ENCODE data around the gene MEF2C.

Gene MEF2C

GRCh38 chr5:88671106-88671504 is 211.9 kb downstream of the MEF2C start:
- no peak for DNase-seq

- no peak for DNase-seq
Observed at GRCh38 chr5:88670461-88670860, 212.5 kb downstream of the MEF2C start.

- no peak for DNase-seq
Observed at GRCh38 chr5:88669371-88670050, 213.5 kb downstream of the MEF2C start.

- no peak for DNase-seq
Observed at GRCh38 chr5:88667496-88668201, 215.3 kb downstream of the MEF2C start.

Data from hematopoietic multipotent progenitor cell treated with erythropoietin and hydrocortisone succinate and interleukin-3 and kit ligand, for 6 days (in vitro differentiated cells).